Liver (tissue), 3 donors: ENCODE data around the gene XIAP.

Source experiments
- ATF3 ChIP-seq: IDR thresholded peaks from 2 replicates; pipeline ENCODE4 v1.6.1; 2016; ENCODE audit warnings: antibody characterized with exemption
- CTCF ChIP-seq: fragments of 150-350 bp; IDR thresholded peaks from 2 replicates; pipeline ENCODE4 v1.5.1; 2017; ENCODE audit warnings: improper control_type of control experiment, low read depth, low read length; ENCODE audit not compliant: missing input control
- FOXA1 ChIP-seq: IDR thresholded peaks from 2 replicates; pipeline ENCODE4 v1.6.1; 2016; ENCODE audit warnings: antibody characterized with exemption
- MAX ChIP-seq: IDR thresholded peaks from 2 replicates; pipeline ENCODE4 v1.6.1; 2016; ENCODE audit warnings: antibody characterized with exemption
- RAD21 ChIP-seq, 2 donors: IDR thresholded peaks; 2 replicates each; pipeline ENCODE4 v1.6.1; 2016; ENCODE audit warnings: antibody characterized with exemption in 2 of 2, mild to moderate bottlenecking in 2 of 2
- REST ChIP-seq: IDR thresholded peaks from 2 replicates; pipeline ENCODE4 v1.6.1; 2016; ENCODE audit warnings: antibody characterized with exemption, mild to moderate bottlenecking
- SP1 ChIP-seq: IDR thresholded peaks from 2 replicates; pipeline ENCODE4 v1.6.1; 2018; ENCODE audit warnings: antibody characterized with exemption, mild to moderate bottlenecking
- TAF1 ChIP-seq: conservative IDR thresholded peaks from 2 replicates; pipeline ENCODE4 v1.6.1; 2016; ENCODE audit warnings: antibody characterized with exemption, mild to moderate bottlenecking
- ZBTB33 ChIP-seq: IDR thresholded peaks from 2 replicates; pipeline ENCODE4 v1.6.1; 2016; ENCODE audit warnings: antibody characterized with exemption
- donor health status: healthy.
- donor health status: healthy.

GRCh38 chrX:123878252-123878721 lies 18.4 kb downstream of the XIAP start:
- TF ChIP-seq CTCF (no peak), TAF1 (no peak), FOXA1 (no peak), MAX (no peak), REST (no peak), RAD21 (IDR thresholded peaks at IDR 0.05) (no peak), ZBTB33 (no peak), ATF3 (no peak), SP1 (no peak)
